HepG2 (cell line): ENCODE data around the gene ZNFX1. TPM values are rescaled to one million over a fixed set of nuclear protein-coding genes. Genes with fewer than 3 reads are reported as not detected.

ENCODE experiments used
- ATAC-seq: fragments of 200-7000 bp; cut with Tn5 transposase; 3 replicates; pipeline ENCODE4 v1.9.1; 2020; ENCODE audit warnings: mild to moderate bottlenecking, moderate library complexity
- BruUV-seq: library from RNA; stranded (reverse); fragments of 400-500 nt; replicated peaks from 2 replicates; lab custom pipeline; 2021; lab: Mats Ljungman, UMichigan
- CTCF ChIA-PET: fragments of 300-600 bp; formaldehyde crosslinking; extraction: SDS; loops from one replicate; lab custom pipeline; 2021; ENCODE audit warnings: low total read pairs, inconsistent platforms, low intra/inter-chr PET ratio; lab: Yijun Ruan, JAX
- POLR2A ChIA-PET: fragments of 350-600 bp; sonication (Branson Sonifier 250); formaldehyde crosslinking; loops from one replicate; lab custom pipeline; 2020; ENCODE audit warnings: antibody characterized with exemption, inconsistent platforms; lab: Yijun Ruan, JAX
- DNase-seq: peaks from one replicate; pipeline ENCODE4 v3.0.0-alpha.2; 2015; ENCODE audit warnings: low spot score
- FAIRE-seq: peaks from 3 replicates; lab custom pipeline; 2011; peaks lifted over from hg19 to GRCh38; lab: Jason Lieb, UNC
- H2AFZ ChIP-seq: one replicate; pipeline ENCODE4 v1.6.1; 2011; ENCODE audit warnings: low read length, inconsistent platforms
- H3K27ac ChIP-seq: fragments of 300-600 bp; 3 replicates; pipeline ENCODE4 v1.8.0; 2011; ENCODE audit warnings: mixed run types, mild to moderate bottlenecking, mixed read lengths, low read length, inconsistent platforms; ENCODE audit not compliant: insufficient read depth; ENCODE audit errors: extremely low read length
- H3K27me3 ChIP-seq, 2 experiments: fragments of 200-600 bp in 1 of 2; 2 replicates in 1 of 2; 3 replicates in 1 of 2; pipeline versions ENCODE4 v1.6.0 to v1.8.0; 2011; ENCODE audit warnings: low read length in 2 of 2, mild to moderate bottlenecking in 2 of 2, moderate library complexity in 2 of 2, inconsistent platforms in 1 of 2; ENCODE audit not compliant: insufficient read depth in 2 of 2, control insufficient read depth in 1 of 2
- H3K36me3 ChIP-seq, 2 experiments: fragments of 200-600 bp in 1 of 2; replicated peaks in 1 of 2; 2 replicates in 1 of 2; 3 replicates in 1 of 2; pipeline versions ENCODE4 v1.5.1 to v1.8.0; 2011; ENCODE audit warnings: low read length in 2 of 2, inconsistent platforms in 1 of 2; ENCODE audit not compliant: insufficient read depth in 2 of 2, control insufficient read depth in 1 of 2
- H3K4me1 ChIP-seq: 2 replicates; pipeline ENCODE4 v1.5.1; 2012; ENCODE audit warnings: low read length, inconsistent platforms; ENCODE audit not compliant: insufficient read depth
- H3K4me2 ChIP-seq: 2 replicates; pipeline ENCODE4 v1.6.0; 2011; ENCODE audit warnings: low read depth, low read length, inconsistent platforms
- H3K4me3 ChIP-seq, 3 experiments: fragments of 200-600 bp in 1 of 3; sonication (generic), shearing (Covaris generic) in 1 of 3; replicated peaks in 1 of 3; 2 replicates each; pipeline ENCODE4 v1.5.1; 2011 to 2016; ENCODE audit warnings: low read length in 3 of 3, inconsistent platforms in 2 of 3, low read depth in 2 of 3, mild to moderate bottlenecking in 2 of 3, control low read depth in 1 of 3, mixed read lengths in 1 of 3; ENCODE audit not compliant: insufficient read depth in 1 of 3
- H3K79me2 ChIP-seq: one replicate; pipeline ENCODE4 v1.6.1; 2011; ENCODE audit warnings: low read length, inconsistent platforms; ENCODE audit not compliant: insufficient read depth
- H3K9ac ChIP-seq: 2 replicates; pipeline ENCODE4 v1.6.0; 2011; ENCODE audit warnings: mild to moderate bottlenecking, low read depth, low read length, inconsistent platforms; ENCODE audit not compliant: insufficient read depth
- H3K9me3 ChIP-seq: 2 replicates; pipeline ENCODE4 v1.5.1; 2012; ENCODE audit warnings: mild to moderate bottlenecking, low read length
- H4K20me1 ChIP-seq: 2 replicates; pipeline ENCODE4 v1.6.0; 2011; ENCODE audit warnings: inconsistent platforms, mild to moderate bottlenecking, low read length, moderate library complexity; ENCODE audit not compliant: insufficient read depth
- CREB1 ChIP-seq, 2 experiments: fragments of 450-650 bp in 1 of 2; IDR thresholded peaks; 2 replicates each; pipeline ENCODE4 v1.6.1; 2016 to 2017; ENCODE audit warnings: control low read depth in 1 of 2, mild to moderate bottlenecking in 1 of 2, missing compliant biosample characterization in 1 of 2, missing genetic modification characterization in 1 of 2
- MAFF ChIP-seq: IDR thresholded peaks from 2 replicates; pipeline ENCODE4 v1.6.1; 2011; ENCODE audit warnings: low read depth, low read length, improper control_type of control experiment
- MAFK ChIP-seq, 2 experiments: IDR thresholded peaks in 1 of 2; conservative IDR thresholded peaks in 1 of 2; 2 replicates each; pipeline ENCODE4 v1.6.1; 2011; ENCODE audit warnings: improper control_type of control experiment in 2 of 2, low read length in 2 of 2
- NFE2 ChIP-seq: sonication (generic); formaldehyde crosslinking; IDR thresholded peaks from 2 replicates; pipeline ENCODE4 v1.4.0; 2020; ENCODE audit warnings: missing genetic modification reagents
- PATZ1 ChIP-seq: sonication (generic); formaldehyde crosslinking; IDR thresholded peaks from 2 replicates; pipeline ENCODE4 v1.4.0; 2020; ENCODE audit warnings: missing genetic modification reagents
- ZNF563 ChIP-seq: sonication (generic); formaldehyde crosslinking; IDR thresholded peaks from 2 replicates; pipeline ENCODE4 v1.8.0; 2022; ENCODE audit warnings: mild to moderate bottlenecking, moderate library complexity, missing genetic modification reagents
- ZNF652 ChIP-seq: IDR thresholded peaks from 2 replicates; pipeline ENCODE4 v1.6.1; 2016; ENCODE audit warnings: low read depth, borderline replicate concordance
- WGBS: methylation state at CpG from one replicate; pipeline ENCODE4 v1.1.6; 2017; ENCODE audit warnings: low lambda C conversion rate; 5-methylcytosine and 5-hydroxymethylcytosine counted together
- in situ Hi-C: cut with HindIII; loops from 2 replicates; pipeline ENCODE4 v1.10.0; 2017; ENCODE audit warnings: low pct_unique_long_range_greater_than_20kb; ENCODE audit not compliant: extremely low pct_ligation_motif_present
- intact Hi-C: fragments of 100-400 bp; cut with micrococcal nuclease; formaldehyde crosslinking; loops from one replicate; pipeline ENCODE4 v1.10.0; 2022; ENCODE audit not compliant: unreplicated experiment
- polyA plus RNA-seq, 8 experiments: library from polyadenylated mRNA; depleted of rRNA in 3 of 8; stranded (reverse) in 7 of 8; unstranded in 1 of 8; fragments of >200 nt; fragmentation: Illumina TruSeq in 4 of 8; extraction: Trizol in 4 of 8; gene quantifications; 2 replicates each; pipeline versions ENCODE4 v1.2.1 to v1.2.3, GENCODE V29; 2011 to 2016; ENCODE audit warnings: low read depth in 4 of 8, missing spikeins in 1 of 8, mixed read lengths in 1 of 8; ENCODE audit not compliant: insufficient read depth in 1 of 8
- total RNA-seq, 5 experiments: library from RNA; depleted of rRNA; stranded (reverse); fragments of >200 nt; fragmentation: Illumina TruSeq; extraction: Trizol; gene quantifications; 2 replicates each; pipeline ENCODE4 v1.2.3, GENCODE V29; 2016; ENCODE audit warnings: low read depth in 1 of 5

The ZNFX1 gene
- total and polyA plus RNA-seq, 2 of the 13 experiments (the other 11 are each of a cell fraction or from before 2014, with no cell fraction given), result 2.9 to 11.1 TPM

- TF ChIP-seq PATZ1 (CRISPR knock-in tag), result 0 out of 2 replicates have a peak, but pooled peaks have one; percentile 28
Measured at GRCh38 chr20:49207076-49207475, 70.8 kb downstream of the ZNFX1 start (continued).

- no peak for ATAC-seq
- TF ChIP-seq ZNF563, result no peak
- TF ChIP-seq, all 625 proteins: peak for 0
- DNase-seq (no peak), FAIRE-seq (no peak)
- H3K9me3 ChIP-seq, result no peaks in the 10 kb centered on the region
- H3K4me2 ChIP-seq, result no peak overlapping the region
- no peaks in the 10 kb centered on the region for H3K27me3 ChIP-seq
- WGBS, result 51% methylated on average over 9 of the region's 9 CpGs
- 0 out of 2 replicates have a peak, but pooled peaks cover 6% of the 10 kb centered on the region for H3K4me1 ChIP-seq
- H3K9ac ChIP-seq, result no peak overlapping the region
- no TSS peak for BruUV-seq
- intact Hi-C loops (no loop called here), in situ Hi-C loops (no loop called here)
- H3K79me2 ChIP-seq, result no peaks in the 10 kb centered on the region
- no peak overlapping the region for H3K27ac ChIP-seq
- no peaks in the 10 kb centered on the region for H4K20me1 ChIP-seq
- no peaks in the 10 kb centered on the region for H3K36me3 ChIP-seq
- CTCF ChIA-PET, result no interaction called here
- POLR2A ChIA-PET, result interaction anchor here (0.9 to 1.2 kb wide), 2 partner anchors 15 to 16 kb away, joined by 3 read pairs; partner anchors contain the start of gene DDX27
- no peak overlapping the region for H2AFZ ChIP-seq
- no peak overlapping the region for H3K4me3 ChIP-seq
Measured at GRCh38 chr20:49203746-49204145, 74.1 kb downstream of the ZNFX1 start.

GRCh38 chr20:49203011-49203410 is 74.8 kb downstream of the ZNFX1 start:
- ATAC-seq (no peak), FAIRE-seq (no peak), DNase-seq (no peak)
- Histone ChIP-seq H4K20me1 (no peaks in the 10 kb centered on the region), H2AFZ (no peak overlapping the region), H3K9me3 (no peaks in the 10 kb centered on the region), H3K79me2 (no peaks in the 10 kb centered on the region), H3K4me2 (no peak overlapping the region), H3K27me3 (no peaks in the 10 kb centered on the region), H3K4me3 (no peak overlapping the region), H3K4me1 (0 out of 2 replicates have a peak, but pooled peaks cover 6% of the 10 kb centered on the region), H3K9ac (no peak overlapping the region), H3K36me3 (no peaks in the 10 kb centered on the region), H3K27ac (no peak overlapping the region)
- 69% methylated on average over 7 of the region's 7 CpGs for WGBS
- POLR2A ChIA-PET, result no interaction called here
- in situ Hi-C loops (no loop called here), intact Hi-C loops (no loop called here)
- CTCF ChIA-PET, result no interaction called here
- no TSS peak for BruUV-seq
- no peak for TF ChIP-seq ZNF652 (CRISPR knock-in tag)
- no peak for TF ChIP-seq NFE2
- peak; percentile 67 for TF ChIP-seq MAFF
- TF ChIP-seq CREB1 (IDR thresholded peaks at IDR 0.05), result 0 out of 2 replicates have a peak, but pooled peaks have one; percentile 5
- no peak for TF ChIP-seq CREB1 (CRISPR knock-in tag; IDR thresholded peaks at IDR 0.05)
- peak; percentile 54 to 82 for TF ChIP-seq MAFK (conservative IDR thresholded peaks at IDR 0.05 in 1 of 2, IDR thresholded peaks at IDR 0.05 in 1 of 2; ENCODE audit: low read length in 2 of 2)
